ENCODE data around the gene MRPS7.
"Not testable (repeated sequence)": the region's sequence is repeated elsewhere in the genome, so short reads cannot be mapped to it uniquely, and the experiment has no call there.

Gene MRPS7

GRCh38 chr17:75277664-75278071, 16.0 kb downstream of the MRPS7 start:
- H3K27ac ChIP-seq = no peak overlapping the region
- TF ChIP-seq CTCF (conservative IDR thresholded peaks at IDR 0.05) = no peak

- not testable (repeated sequence) for H3K27ac ChIP-seq
Measured at GRCh38 chr17:75280189-75280588, 18.5 kb downstream of the MRPS7 start.

- H3K27ac ChIP-seq = no peak overlapping the region
- TF ChIP-seq CTCF (conservative IDR thresholded peaks at IDR 0.05) = no peak
Measured at GRCh38 chr17:75285123-75285522, 23.4 kb downstream of the MRPS7 start.

DNA sequence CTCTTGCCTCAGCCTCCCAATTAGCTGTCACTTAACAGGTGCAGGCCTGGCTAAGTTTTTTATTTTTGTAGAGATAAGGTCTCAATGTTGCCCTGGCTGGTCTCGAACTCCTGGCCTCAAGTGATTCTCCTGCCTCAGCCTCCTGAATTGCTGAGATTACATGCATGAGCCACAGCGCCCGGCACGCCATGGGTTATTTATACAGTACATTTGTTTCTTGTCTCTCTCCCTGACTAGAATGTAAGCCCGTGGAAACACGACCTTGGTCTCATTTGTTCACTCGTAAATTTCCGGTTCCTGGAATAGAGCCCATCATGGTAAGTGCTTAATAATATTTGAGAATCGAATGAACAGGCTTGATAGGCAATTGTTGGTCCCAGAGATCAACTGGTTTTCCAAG, 25.5 kb downstream of the MRPS7 start:
- no peak for TF ChIP-seq CTCF (conservative IDR thresholded peaks at IDR 0.05)
- H3K27ac ChIP-seq = peak overlapping the region; percentile 77

DNA sequence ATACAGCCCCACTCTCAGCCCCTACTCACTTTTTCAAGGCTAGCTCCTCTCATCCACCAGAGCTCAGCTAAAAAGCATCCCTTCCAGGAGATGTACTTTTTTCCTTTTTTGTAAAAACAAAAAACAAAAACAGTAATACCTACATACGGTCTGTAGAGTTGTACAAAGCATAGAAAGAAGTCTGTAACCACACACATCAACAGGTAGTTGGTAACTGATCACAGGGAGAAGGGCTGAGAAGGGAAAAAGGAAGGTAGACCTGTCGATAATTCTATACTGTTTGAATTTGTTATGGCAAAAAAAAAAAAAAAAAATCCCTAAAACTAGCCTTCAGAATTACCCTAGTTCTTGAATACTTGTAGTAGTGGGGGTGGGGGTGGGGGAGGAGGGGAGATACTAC, 26.7 kb downstream of the MRPS7 start:
- H3K27ac ChIP-seq = peak overlapping the region; percentile 77

DNA sequence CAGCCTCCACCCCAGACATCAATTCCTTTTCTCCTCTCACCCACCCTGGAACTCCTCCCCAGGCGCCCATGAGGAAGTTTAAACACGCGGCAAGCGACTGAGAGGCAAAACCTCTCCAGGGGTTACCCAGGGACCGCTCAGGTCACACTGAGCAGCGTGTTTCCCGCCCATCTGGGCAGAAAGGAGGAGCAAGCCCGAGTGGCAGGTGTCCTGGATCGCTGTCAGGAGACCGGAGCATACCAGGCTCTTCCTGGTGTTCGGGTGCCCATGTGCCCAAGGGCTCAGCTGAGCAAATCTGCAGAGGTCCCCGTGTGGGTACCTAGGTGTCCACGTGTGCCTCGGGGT, 27.1 kb downstream of the MRPS7 start:
- TF ChIP-seq CTCF (conservative IDR thresholded peaks at IDR 0.05) = no peak
- peak overlapping the region; percentile 77 for H3K27ac ChIP-seq

More for the DNA sequence above, 26.7 kb downstream of the MRPS7 start:
- no peak for TF ChIP-seq CTCF (conservative IDR thresholded peaks at IDR 0.05)

- H3K27ac ChIP-seq = peak within 1 kb of the TSS; percentile 77
Measured at GRCh38 chr17:75289115-75289831, 27.6 kb downstream of the MRPS7 start, which contains the start of gene SLC25A19. TSS of gene SLC25A19 (minus strand) at chr17:75289433. CDS start at chr17:75286764, 2,669 bp downstream.

More at GRCh38 chr17:75289115-75289831, 27.6 kb downstream of the MRPS7 start, which contains the start of gene SLC25A19:
- 0 out of 2 replicates have a peak, but pooled peaks have one; percentile 4 for TF ChIP-seq CTCF (conservative IDR thresholded peaks at IDR 0.05)

All from VCaP (cell line).